ENCODE results near the gene TAF13.

TAF13 gene

DNA sequence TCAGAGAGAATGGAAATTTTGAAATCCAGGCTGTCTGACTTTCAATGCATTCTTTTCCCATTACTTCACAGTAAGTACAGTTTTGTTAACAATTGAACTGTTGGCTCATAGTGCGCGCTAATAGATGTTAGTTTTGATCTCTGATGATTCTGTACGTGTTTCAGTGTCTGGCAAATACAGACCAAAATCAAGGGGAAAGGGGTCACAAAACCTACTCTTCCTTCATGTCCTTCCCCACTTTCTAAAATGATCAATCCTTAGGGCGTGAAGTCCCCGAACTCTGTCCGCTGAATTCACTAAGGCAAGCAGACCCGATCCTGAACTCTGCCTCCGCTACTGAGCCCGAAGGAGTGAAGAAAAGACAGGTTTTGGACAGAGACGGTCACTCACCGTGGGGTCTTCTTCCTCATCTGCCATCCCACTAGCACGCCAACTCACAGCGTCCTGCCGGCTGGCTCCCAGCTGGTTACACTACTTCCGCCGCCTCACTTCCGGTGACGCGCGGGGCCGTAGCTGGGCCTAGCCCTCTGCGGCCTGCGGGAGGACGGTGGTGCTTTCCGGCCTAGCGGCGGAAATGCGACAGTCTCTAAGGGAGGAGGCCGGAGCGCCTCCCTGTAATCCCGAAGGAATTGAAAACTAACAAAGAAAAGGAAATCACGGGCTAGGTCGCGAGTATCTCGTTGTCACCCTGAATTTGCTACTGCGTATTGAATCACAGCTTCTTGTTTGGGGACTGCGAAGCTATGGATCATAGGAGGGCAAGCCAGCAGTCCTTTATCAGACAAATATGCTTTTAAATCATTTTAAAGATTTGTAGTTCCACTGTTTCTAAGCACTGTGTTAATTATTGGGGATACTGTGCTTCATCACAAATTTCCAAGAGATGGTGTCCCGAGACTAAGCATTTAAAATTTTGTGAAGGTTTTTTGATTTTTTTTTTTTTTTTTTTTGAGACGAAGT, at the start of gene TAF13:
TSS of gene TAF13 (minus strand) at position 473 of the 960 bp plus-strand sequence. CDS start at position 417, 56 bp downstream.
- DNase-seq, result peak; percentile 88

- DNase-seq, result no peak
Measured at GRCh38 chr1:109120356-109120755, 44.6 kb upstream of the TAF13 start.

- DNase-seq, result no peak
Measured at GRCh38 chr1:109118089-109118488, 42.3 kb upstream of the TAF13 start.

- DNase-seq, result no peak
Measured at GRCh38 chr1:109116286-109116685, 40.5 kb upstream of the TAF13 start.

DNA sequence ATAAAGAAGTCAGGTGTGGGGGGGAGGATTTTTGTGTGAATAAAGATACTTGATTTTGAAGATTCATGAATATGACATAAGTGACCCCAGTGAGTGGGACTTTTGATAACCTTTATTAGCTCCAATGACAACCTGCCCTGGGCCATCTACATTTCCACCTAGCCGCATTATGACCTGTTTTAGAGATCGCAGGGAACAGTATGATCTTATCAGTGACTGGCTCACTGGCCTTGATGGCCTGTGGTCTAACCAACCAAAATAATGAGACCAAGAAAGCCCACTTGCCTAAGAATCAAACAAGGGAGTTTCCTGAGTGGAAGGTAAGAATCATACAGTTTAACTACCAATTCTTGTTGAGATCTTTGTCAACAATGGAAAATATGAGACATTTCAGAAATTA, 39.9 kb upstream of the TAF13 start:
- no peak for DNase-seq

DNA sequence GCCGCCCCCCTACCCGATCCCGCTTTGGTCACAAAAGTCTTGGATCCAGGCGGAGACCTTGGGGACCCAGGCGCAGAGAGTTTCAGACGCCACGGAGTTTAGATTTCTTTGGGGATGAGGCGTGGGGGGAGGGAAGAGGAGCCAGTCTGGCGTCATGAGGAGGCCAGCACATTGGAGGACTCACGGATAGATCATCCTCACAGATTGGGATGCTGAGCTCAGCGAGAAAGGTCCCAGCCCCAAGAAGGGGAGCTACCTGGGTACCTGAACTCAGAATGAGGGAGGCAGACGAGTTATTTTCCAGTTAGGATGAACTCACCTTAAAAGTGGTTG, 38.5 kb upstream of the TAF13 start:
- no peak for DNase-seq

DNA sequence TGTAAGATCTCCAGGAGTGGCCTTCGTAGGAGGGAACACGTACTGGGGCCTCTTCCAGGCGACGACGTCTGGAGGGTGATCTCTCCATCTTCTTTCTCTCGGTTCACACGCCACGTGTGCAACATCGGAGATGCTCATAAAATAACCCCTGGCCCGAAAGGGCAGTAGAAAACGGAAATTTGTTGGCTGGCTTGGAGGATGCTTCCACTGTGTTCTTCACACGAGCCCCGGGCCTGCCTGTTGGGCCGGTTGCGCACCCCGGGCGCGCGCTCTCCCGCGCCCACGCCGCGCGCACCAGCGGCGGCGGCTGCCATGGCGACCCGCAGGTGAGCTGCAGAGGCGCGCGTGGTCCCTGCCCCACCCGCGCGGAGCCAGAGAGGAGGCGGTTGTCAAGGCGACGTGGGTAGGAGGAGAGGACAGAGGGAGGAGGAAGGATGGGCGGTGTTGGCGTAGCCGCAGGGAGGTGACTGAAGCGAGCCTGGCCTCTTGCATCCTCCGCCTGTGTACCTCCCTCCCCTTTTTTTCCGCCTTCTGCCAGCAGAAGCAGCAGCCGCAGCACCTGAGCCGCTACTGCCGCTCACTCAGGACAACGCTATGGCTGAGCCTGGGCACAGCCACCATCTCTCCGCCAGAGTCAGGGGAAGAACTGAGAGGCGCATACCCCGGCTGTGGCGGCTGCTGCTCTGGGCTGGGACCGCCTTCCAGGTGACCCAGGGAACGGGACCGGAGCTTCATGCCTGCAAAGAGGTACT, 38.0 kb upstream of the TAF13 start, which contains the start of gene ELAPOR1:
TSS of gene ELAPOR1 (plus strand) at position 526 of the 752 bp plus-strand sequence. CDS start at position 595, 69 bp downstream.
- DNase-seq, result peak; percentile 86

- peak; percentile 92 for DNase-seq
Measured at GRCh38 chr1:109112652-109113285, 37.0 kb upstream of the TAF13 start.

- peak; percentile 56 for DNase-seq
Measured at GRCh38 chr1:109112056-109112651, 36.4 kb upstream of the TAF13 start.

GRCh38 chr1:109111386-109112055, 35.7 kb upstream of the TAF13 start:
- no peak for DNase-seq

DNA sequence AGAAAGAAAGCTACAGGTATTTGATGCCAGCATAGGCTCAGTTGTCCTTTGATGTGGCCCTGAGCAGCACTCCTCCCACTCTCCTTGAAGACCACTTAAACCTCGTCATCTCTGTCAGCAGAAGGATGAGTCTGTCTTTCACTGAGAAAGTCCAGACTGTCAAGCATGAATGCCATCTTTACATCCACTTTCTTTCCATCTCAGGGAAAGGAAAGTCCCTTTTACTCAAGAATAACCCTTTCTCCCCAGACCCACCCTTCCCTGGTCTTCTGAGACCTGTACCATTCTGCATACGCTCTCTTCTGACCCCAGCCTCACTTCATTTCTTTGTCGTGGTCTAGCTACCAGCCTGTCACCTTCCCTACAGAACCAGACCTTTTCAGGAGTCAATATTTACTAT, 34.1 kb upstream of the TAF13 start:
- DNase-seq, result no peak

DNA sequence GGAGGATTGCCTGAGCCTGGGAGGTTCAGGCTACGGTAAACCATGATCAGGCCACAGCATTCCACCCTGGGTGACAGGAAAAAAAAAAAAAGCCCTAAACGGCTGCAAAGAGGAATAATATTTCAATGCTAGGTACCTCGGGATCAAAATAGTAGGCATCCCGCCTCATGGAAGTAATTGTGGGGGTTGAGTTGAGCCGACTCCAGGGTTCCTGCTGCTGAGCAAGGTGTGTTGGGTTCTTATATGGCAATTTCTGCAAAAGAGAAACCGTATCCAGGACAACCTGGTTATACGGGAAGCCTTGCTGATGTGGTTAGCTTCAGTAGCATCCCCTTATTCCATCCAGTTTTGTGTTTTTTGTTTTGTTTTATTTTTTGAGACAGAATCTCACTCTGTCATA, 32.0 kb upstream of the TAF13 start:
- DNase-seq, result no peak

- DNase-seq, result no peak
Measured at GRCh38 chr1:109105881-109106280, 30.1 kb upstream of the TAF13 start.

GRCh38 chr1:109104364-109105151, 28.8 kb upstream of the TAF13 start:
- DNase-seq, result no peak

DNA sequence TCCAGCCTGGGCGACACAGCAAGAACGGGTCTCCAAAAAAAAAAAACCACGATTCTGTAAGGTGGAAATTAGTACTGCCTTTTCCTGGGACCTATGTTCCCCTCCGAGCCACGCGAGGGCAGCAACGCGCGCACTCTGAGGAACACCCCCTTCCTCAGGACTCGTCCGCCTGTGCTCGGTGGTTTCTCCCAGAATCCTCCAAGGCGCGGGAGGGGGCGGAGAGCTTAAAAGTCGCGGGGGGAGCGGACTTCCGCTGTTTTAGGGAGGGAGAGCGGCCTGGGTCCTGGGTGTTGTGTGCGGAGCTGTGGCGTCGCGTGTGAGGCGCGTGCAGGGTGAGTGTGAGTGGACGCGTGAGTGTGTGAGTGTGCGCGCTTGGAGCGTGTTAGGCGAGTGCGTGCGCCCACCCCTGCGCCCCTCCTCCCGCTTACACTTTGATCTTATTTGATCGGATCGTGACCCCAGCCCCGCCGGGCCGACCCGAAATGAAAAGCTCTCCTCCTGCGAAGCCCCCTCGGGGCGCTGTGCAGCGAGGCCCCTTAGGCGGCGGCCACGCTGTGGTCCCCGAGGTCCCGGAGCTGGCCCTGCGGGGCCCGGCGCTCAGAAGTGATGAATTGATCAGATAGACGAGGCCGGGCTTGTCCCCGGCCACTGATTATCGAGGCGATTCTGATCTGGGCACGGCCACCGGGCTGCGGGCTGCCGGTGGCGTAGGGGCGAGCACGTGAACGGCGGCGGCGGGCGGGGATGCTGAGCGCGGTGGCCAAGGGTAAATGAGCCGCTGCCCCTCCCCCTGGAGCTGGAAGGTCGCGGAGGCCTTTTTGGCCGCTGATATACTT, 24.4 kb upstream of the TAF13 start:
- DNase-seq, result peak; percentile 95

DNA sequence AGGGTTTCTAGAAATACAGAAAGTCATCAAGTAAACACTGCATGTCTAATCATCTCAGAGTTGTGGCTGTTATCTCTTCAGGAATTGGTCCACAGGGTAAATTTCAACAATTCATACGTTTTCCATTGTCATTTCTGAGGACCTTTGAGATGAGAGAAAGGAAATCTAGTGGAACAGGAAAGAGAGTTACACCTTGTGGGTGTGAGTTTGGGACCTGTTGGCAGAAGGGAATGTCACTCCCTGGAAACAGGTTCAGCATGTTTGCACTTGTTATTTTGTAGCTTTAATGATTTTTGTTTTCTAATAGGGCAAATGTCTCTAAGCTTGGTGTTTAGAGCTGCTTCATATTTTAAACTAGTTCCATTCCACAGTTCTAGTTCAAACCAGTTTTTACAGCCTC, 20.3 kb upstream of the TAF13 start:
- no peak for DNase-seq

GRCh38 chr1:109095631-109096030, 19.8 kb upstream of the TAF13 start:
- no peak for DNase-seq

- no peak for DNase-seq
Measured at GRCh38 chr1:109094871-109095270, 19.1 kb upstream of the TAF13 start.

- DNase-seq, result peak; percentile 84
Measured at GRCh38 chr1:109094377-109094803, 18.6 kb upstream of the TAF13 start.

GRCh38 chr1:109091839-109092193, 16.0 kb upstream of the TAF13 start:
- DNase-seq, result no peak

All from NCI-H2227 treated with DMSO at 0.1 percent for 48 hours (cell line).